ENCODE results near the gene LAMA3.
"Not testable (repeated sequence)": the region's sequence is repeated elsewhere in the genome, so short reads cannot be mapped to it uniquely, and the experiment has no call there.

The LAMA3 gene

DNA sequence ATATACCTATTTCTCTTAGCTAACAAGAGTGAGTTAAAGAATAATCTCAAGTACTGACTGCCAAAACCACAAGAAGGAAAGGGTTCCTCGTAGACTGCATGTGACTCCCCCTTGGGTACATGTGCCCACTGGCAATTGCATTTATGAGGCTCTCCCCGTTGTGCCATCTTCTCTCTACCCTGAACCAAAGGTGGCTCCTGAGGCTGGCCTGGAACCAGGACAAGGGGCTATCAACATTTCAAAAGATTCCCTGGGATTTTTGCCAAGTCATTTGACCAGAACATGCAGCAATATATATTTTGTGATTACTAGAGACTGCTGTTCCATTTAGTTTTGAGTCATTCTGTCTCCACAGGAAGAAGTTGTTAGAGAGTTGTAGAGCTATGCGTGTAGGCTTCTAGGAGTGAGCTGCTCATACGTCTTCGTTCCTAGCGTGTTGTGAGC is 45.8 kb downstream of the LAMA3 start:
- no peak overlapping the region for H3K4me3 ChIP-seq (ENCODE audit: low read depth, low read length)
- TF ChIP-seq, protein P1, sequence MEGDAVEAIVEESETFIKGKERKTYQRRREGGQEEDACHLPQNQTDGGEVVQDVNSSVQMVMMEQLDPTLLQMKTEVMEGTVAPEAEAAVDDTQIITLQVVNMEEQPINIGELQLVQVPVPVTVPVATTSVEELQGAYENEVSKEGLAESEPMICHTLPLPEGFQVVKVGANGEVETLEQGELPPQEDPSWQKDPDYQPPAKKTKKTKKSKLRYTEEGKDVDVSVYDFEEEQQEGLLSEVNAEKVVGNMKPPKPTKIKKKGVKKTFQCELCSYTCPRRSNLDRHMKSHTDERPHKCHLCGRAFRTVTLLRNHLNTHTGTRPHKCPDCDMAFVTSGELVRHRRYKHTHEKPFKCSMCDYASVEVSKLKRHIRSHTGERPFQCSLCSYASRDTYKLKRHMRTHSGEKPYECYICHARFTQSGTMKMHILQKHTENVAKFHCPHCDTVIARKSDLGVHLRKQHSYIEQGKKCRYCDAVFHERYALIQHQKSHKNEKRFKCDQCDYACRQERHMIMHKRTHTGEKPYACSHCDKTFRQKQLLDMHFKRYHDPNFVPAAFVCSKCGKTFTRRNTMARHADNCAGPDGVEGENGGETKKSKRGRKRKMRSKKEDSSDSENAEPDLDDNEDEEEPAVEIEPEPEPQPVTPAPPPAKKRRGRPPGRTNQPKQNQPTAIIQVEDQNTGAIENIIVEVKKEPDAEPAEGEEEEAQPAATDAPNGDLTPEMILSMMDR (IDR thresholded peaks at IDR 0.05; ENCODE audit: borderline replicate concordance, insufficient read depth, low read depth, low read length) = no peak

GRCh38 chr18:23737578-23737977 is 48.3 kb downstream of the LAMA3 start:
- TF ChIP-seq, protein P1 (IDR thresholded peaks at IDR 0.05; ENCODE audit: borderline replicate concordance, insufficient read depth, low read depth, low read length) = no peak
- H3K4me3 ChIP-seq (ENCODE audit: low read depth, low read length) = no peak overlapping the region

DNA sequence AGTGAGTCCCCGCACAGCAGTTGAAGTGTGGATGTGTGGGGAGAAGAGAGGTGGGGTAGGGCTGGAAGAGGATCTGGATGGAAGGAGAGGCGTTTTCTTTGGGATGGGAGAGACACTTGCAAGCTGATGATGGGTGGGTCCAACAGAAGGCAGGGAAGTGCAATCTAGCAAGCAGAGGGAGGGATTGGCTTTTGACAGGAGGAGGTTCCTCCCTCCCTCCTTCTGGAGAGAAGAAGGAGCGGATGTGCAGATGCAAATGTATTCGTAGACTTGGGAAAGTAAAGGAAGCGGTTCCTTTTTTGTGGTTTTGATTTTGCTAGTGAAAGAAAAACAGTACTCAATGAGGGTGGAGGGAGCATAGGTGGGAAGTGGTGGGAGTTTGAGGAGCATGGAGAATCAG is 48.9 kb downstream of the LAMA3 start:
- no peak overlapping the region for H3K4me3 ChIP-seq (ENCODE audit: low read depth, low read length)
- TF ChIP-seq, protein P1 (IDR thresholded peaks at IDR 0.05; ENCODE audit: borderline replicate concordance, insufficient read depth, low read depth, low read length) = no peak

- TF ChIP-seq, protein P1 (IDR thresholded peaks at IDR 0.05; ENCODE audit: borderline replicate concordance, insufficient read depth, low read depth, low read length) = no peak
- no peak overlapping the region for H3K4me3 ChIP-seq (ENCODE audit: low read depth, low read length)
Observed at GRCh38 chr18:23738575-23738974, 49.3 kb downstream of the LAMA3 start.

DNA sequence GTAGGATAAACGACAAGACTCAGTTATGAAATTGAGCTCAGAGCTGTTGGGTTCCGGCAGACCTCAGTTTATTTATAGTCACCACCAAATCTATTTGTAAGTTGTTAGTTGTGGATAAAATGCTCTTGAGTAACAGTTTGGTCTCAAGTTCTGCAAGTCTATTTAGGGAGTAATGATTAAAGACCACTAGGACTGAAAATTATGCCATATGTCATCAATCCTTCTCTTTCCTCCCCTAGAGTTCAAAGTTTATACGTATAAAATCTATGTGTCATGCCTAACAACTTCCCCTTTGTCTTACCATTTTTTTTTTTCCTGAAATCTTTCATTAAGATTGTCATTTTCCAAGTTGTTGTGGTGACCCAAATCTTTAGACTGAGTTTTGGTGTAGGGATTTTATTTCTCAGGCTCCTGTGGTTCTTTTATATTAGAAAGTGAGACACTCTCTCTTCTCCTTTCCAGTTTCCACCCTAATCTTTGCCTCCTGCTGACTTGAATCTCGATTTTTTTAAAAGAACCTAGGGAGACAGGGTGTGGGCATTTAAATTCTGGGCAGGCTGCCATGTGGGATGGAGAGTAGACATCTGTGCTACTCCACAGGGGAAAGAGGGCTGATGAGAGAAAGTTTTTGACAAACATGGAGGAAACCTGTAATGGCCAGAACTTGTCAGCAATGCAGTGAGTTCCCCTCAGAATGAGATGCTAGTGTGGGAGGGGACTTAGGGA is 51.0 kb downstream of the LAMA3 start:
- TF ChIP-seq, protein P1 (IDR thresholded peaks at IDR 0.05; ENCODE audit: borderline replicate concordance, insufficient read depth, low read depth, low read length) = no peak
- H3K4me3 ChIP-seq (ENCODE audit: low read depth, low read length) = no peak overlapping the region

GRCh38 chr18:23741967-23742366 is 52.7 kb downstream of the LAMA3 start:
- not testable (repeated sequence) for H3K4me3 ChIP-seq (ENCODE audit: low read depth, low read length)

- H3K4me3 ChIP-seq (ENCODE audit: low read depth, low read length) = no peak overlapping the region
- TF ChIP-seq, protein P1 (IDR thresholded peaks at IDR 0.05; ENCODE audit: borderline replicate concordance, insufficient read depth, low read depth, low read length) = no peak
Observed at GRCh38 chr18:23743733-23744333, 54.6 kb downstream of the LAMA3 start.
